HuH-7.5 (cell line): ENCODE measurements around the gene CYP27B1.

ENCODE experiments used
- DNase-seq: peaks from one replicate; pipeline ENCODE4 v3.0.0; 2011; ENCODE audit warnings: low spot score

Gene CYP27B1

DNA sequence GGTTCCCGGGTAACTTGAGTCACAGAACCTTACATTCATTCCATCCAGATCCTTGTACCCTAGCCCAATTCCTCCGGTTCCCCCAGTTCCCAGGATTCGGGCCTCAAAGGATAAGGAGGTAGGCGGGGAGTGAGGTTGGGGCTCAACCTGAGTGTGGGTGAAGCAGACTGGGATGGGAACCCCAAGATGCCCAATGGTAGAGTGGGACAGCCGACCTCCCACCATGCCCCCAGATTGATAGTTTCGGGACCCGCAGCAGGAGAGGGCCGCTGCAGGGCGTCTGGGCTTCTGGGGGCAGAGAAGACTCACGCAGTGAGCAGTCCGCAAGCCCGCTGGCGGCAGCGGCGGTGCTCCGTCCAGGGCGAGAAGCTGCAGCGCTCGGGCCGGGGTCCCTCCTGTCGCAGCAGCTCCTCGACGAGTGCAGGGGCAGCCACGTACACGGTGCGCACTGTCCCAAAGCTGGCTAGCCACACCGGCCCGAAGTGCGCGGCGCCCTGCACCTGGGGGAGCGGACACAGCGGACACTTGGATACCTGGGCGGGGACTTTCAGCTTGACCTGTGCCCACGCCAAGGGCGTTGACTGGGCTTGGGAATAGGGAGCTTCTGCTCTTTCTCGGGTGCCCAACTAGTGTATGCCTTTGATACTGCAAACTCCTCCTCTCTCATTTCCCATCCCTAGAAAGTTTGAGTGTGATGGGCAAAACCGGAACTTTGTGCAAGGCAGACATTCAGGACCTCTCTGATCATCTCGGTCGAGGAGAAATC, 997 bp downstream of the CYP27B1 start:
- DNase-seq: no peak

DNA sequence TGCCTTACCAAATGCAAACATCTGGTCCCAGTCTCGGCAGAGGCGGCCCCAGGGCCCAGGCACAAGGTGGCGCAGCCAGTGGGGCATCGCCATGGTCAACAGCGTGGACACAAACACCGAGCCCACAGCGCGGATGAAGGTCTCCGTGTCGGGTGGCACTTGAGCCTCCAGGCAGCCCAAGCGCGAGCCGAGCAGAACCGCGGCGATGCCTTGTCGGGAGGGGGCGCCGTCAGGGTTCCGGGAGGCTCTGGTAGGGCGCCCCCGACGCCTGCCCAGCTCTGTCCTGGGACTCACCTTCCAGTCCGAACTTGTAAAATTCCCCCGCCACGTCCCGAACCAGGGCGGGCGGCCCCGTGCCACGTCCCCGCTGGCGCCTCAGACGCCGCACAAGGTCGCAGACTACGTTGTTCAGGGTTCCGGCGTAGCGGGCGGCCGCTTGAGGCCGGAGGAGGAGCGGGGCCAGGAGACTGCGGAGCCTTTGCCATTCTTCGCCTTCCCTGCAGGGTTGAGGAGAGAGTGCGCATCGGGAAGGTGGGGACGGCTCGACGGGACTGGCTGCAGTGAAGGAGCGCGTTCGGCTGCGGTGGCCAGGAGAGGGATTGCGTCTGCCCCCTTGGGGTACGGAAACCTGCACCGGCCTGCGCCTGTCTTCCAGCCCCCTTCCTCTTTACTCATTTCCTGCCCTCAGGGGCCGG, 1.7 kb downstream of the CYP27B1 start:
- DNase-seq: no peak

DNA sequence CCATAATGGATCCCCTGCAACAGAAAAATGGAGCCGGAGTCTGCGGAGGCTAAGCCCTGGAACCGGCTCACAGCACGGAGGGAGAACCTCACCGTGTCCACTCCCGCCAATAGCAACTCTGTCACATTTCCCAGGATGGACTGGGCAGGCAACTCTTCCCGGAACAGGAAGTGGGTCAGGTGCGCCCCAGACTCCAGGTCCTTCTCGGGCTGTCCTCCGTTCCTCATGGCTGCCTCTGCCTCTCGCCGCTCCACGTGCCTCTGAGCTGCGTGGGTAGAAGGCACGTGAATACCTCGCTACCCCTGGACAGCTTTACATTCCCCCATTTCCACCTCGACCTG, 2.2 kb downstream of the CYP27B1 start:
- no peak for DNase-seq

DNA sequence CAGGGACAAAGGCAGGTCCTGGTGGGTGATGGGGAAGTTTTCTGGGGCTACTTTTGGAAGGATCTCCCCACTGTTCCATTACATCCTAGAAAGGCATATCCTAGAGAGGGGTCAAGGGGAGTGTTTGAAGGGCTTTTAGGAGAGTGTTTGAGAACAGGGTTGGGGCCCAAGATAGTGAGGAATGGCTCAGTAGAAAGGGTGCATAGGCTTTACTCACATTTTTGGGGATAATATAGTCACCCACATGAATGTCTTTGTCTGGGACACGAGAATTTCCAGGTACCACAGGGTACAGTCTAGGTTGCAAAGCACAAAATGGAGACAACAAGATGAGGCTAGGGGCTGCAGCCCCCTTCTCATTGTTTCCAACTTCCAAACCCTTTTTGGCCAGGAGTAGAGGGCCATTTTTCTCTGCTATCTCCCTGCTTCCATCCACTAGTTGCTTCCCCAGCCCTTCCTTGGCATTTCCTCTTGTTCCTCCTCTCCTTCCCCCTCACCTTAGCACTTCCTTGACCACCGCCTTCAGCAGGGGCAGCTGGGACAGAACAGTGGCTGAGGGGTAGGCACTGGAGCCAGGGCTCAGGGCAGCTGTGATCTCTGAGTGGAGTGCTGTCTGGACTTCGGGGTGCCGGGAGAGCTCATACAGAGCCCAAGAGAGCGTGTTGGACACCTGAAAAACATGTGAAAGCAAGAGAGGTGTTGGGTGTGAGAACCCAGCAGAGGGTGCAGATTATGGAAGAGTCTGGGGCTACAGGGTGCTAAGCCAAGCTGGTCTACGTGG, 2.8 kb downstream of the CYP27B1 start:
- no peak for DNase-seq

DNA sequence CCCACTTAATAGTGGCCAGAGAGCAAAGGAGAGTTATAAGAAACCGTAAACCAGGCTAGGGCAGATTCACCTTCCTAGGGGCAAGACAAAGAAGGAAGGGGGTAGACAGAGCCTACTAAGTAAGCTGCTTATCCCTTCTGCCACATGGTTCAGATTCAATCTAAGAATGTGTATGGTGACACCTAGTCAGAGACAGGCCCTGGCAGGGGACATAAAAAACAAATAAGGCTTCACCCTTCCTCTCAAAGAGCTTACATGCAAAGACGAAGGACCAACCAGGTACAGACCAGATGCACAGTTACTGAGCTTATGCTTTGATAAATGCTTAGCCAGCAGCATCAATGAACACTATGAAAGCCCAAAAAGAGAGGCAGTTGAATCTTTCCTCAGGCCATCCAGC, 4.4 kb downstream of the CYP27B1 start:
- no peak for DNase-seq

DNA sequence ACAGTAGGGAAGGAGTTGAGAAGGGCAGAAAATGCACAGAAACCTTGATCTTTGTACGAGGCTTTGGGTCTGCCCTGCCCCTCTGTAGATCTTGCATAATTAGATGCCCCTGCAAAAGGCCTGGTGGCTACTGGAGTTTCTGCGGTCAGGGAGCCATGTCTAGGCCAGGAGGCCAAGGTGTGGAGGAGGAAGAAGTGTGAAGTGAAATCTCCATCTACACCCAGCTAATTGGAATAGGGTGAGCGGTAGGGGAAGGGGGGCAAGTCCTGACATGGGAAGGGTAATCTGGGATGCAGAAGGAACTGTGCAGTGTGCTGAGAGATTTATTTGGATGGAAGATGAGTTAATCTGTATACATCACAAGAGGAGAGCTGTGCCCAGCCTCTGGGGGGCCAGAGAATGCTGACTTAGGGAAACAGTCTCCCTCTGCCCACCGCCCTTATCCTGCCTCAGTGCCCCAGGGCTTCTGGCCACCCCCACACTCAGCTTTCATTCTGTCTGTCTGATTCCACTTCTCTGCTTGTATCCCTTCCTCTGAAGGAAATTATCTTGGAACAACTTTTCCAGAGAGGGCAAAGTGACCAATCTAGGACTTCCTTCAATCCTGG, 5.4 kb downstream of the CYP27B1 start:
- no peak for DNase-seq

DNA sequence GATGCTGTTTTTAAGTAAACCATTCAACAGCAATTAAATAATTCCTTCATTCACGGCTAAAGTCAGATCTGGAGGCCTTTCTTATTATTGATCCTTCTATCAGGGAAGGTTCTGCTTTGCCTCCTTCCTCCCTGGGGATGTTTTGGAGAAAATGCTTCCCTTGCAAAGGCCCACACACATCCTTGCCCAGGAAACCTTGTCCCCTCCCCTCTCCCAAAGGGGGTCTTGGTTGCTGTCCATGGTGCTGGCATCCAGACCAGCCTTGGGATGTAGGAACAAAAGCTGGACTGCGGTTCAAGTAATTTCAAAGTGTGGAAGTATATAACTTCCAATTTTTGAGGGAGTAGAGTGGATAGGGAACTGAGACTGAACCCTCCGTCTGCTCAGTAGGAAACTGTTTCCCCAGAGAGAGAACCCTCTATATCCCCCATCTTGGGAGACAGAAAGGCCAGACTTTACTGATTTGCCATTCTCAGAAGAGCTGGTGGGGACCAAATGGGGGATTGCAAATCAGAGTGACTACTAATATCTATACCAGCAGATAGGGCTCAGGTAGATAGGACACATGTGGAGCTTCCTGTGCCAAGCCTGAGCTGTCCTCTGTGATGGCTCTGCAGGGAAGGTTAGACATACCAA, 6.4 kb downstream of the CYP27B1 start:
- DNase-seq: no peak

DNA sequence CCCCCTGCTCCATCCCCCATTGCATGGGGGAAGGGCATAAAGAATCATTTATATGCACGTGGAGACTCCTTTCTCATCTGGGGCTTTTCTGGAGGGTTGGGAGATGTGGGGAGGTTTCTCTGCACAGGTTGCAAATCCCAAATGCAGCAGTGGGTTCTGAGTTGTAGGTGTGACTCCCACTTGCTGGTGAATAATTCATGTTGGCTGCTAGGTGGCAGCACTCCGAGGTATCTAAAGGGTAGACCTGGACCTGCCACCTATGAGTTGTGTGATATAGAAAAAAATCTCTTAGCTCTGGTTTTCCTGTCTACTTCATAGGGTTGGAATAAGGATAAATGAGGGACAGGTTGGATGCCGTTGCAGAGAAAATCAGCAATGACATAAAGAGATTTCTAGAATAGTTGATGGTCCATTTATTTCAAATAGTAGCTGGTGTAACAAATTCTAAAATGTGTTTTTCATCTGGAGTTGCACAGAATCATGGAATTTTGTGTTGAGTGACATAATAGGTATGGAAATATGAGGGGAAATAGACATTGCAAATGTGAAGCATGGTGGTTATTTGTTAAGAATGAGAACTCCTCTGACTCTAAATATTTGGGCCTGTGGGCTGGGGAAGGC, 7.4 kb downstream of the CYP27B1 start:
- DNase-seq: peak; percentile 82

DNA sequence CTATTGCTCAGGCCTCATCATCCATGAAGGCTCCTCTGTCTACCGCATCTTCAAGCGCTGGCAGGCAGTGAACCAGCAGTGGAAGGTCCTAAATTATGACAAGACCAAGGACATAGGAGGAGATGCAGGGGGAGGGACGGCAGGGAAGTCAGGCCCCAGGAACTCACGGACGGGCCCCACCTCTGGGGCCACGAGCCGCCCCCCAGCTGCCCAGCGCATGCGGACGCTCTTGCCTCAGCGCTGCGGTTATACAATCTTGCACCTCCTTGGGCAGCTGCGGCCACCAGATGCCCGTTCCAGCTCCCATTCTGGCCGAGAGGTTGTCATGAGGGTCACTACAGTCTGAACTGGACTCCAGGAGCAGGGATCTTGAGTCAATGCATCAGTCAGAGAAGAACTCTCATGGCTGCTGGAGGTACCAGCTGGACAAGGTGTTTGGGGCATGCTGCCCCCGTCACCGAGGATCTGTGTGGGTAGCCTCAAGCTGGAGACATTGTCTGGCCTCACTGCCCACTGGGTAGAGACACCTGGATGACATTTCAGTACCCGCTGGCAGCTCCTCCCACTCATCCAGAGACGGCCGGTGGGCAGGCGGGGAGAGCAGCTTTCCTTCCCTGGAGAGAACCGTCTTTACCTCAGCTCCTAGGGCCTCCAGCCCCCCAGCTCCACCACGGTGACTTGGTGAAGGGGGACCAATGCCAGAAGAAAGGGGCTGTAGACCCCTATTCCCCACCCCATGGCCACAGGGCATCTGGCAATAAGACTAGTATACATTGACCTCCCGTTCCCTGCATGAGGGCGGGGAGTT, 8.1 kb downstream of the CYP27B1 start:
- no peak for DNase-seq

DNA sequence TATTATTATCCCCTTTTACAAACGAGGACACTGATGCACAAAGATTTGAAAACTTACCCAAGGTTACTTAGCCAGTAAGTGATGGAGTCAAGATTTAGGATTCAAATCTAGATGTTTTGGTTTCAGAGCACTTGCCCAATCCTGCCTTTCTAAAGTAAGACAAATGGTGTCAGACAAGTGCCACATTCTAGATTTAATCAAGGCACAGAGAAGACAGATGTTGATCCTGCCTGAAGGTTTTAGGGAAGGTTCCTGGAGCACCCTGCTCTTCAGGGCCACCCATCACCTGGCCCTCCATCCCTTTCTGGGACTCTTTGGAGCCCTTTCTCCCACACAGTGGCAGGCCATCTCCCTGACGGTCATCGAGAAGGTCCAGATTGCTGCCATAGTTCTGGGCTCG, 9.1 kb downstream of the CYP27B1 start:
- DNase-seq: no peak

DNA sequence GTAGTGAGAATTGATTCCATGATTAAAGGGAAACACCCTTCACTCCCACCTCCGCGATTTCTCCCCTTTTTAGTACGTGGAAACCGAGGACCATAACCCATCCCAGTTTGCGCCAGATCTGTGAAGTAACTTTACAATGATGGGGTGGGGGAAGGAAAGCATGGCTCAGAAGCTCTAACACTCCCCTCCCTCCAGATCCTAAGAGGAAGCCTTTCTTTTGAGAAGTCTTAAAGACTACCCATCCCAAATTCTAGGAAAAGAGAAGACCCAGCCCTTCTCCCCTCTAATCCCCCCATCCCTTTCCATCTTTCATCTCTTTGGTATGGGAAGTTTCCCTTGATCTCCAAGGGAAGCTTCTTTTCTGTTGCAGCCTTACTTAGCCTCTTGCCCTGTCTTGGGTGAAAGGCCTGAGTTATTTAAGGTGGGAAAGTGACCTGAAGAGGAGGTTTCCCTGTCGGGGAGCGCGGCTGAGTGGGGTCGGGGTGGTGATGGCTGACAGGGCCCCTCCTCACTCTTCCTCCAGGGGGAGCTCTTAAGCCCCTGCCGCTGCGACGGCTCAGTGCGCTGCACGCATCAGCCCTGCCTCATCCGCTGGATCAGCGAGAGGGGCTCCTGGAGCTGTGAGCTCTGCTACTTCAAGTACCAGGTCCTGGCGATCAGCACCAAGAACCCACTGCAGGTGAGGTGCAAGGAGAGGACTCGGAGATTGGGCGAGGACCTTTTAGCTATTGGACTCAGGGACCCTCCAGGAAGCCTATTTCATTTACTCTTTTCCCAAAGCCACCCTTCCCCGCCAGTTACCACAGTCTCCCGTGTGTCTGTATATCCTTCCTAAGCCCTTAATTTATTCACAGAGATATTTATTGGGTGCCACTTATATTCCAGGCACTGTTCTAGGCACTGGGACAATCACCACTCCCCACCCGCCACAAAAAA, 10.2 kb downstream of the CYP27B1 start:
- DNase-seq: peak; percentile 98

DNA sequence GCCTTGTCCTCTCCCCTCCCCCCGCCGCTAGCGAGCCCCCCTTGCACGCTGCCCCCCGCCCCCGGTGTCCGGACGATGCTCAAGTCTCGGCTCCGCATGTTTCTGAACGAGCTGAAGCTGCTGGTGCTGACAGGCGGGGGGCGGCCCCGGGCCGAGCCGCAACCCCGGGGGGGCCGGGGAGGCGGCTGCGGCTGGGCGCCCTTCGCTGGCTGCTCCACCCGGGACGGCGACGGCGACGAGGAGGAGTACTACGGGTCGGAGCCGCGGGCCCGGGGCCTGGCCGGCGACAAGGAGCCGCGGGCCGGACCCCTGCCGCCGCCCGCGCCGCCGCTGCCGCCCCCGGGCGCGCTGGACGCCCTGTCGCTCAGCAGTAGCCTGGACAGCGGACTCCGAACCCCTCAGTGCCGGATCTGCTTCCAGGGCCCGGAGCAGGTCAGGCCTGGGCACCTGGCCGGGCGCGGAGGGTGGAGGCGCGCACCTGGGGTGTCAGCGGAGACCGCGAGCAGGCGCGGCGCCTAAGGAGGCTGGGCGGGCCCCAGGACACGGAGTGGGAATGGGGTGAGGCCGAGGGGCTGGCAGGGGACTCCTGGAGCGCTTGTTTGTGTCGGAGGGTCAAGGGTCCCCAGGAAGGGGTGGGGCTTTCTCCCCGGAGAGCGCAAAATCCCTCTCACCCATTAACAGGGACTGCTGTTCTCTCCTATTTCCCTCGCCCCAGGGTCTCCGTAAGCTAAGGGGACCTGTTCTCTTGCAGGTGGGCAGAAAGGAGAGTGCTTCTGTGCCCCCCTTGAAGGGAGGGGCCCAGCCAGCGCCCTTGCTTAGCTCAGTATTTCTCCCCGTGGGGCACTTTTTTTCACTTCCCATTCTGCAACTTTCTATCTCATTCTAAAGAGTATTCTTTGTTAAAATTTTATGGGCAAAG, 11.2 kb downstream of the CYP27B1 start:
- peak; percentile 71 for DNase-seq

DNA sequence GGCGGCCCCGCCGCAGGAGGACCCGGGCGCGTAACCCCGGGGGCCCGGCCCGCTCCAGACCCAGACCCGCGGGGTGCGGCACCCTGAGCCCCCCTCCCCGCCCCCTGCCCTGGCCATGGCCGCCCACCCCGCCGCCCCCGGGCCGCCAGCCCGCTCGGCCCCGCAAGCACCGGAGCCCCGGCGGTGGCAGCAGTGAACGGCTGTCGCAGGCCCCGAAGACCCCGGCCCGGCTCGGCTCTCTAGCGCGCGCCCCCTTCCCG, 11.8 kb downstream of the CYP27B1 start:
- DNase-seq: no peak

DNA sequence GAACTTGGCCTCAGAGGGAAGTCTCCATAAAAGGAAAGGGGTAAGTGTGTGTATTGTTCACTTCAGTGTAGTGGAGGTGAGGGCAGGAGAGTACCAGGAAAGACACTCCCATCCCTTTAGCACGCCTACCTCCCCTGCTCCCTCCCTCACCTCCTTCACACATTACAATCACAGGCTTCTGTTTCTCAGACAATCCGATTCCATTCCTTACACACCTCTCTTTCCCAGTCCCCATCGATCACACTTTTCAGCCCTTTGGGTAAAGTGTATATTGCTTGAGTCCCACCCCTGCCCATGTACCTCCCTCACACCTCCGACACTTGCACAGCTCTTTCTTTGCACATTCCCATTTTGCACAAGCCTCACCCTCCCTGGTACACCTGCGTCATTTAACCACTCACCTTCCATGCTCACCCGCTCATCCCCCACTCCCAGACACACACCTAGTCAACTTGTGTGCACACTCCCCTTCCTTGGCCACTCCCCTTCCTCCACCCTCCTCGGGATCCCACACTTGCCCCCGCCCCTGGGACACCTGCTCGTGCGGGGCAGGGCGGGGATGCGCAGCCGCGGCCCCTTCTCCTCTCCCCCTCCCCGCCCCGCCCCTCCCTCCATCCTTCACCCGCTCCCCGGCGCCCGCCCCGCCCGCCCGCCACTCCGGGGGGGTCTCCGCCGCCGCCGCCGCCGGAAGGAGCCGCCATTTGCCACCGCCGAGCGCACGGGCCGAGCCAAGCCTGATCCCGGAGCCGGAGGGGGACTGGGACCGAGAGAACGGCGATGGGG, 12.3 kb downstream of the CYP27B1 start, which contains the start of gene MARCHF9:
MARCHF9 (plus strand) TSS at position 693 of the 783 bp plus-strand sequence. CDS start 426 bp downstream, outside the sequence.
- peak; percentile 86 for DNase-seq

DNA sequence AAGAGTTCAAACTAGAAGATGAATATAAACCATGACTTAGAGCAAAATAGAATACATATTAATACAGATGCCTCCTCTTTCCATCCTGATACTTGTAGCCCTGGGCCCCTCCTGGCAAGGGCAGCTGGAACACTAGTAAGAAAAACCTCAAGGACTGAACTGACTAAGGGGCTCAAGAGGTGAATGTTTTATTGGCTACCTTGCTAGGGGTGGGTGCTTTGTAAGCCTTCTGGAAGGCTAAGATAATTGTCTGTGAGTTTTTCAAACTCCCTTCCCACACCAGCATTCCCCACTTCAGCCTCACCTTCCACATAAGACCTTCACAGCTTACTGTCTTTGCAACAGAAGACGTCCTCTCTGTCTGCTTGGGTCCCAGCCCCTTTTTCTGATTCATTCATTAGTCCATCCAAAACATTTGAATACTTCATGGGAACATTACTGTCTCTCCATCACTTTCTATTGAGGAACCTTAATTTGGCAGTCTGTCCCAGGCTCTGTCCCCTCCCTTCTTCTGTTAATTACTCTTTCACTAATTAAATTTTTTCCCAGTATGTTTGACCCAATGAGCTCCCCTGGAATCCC, 13.0 kb downstream of the CYP27B1 start:
- no peak for DNase-seq

DNA sequence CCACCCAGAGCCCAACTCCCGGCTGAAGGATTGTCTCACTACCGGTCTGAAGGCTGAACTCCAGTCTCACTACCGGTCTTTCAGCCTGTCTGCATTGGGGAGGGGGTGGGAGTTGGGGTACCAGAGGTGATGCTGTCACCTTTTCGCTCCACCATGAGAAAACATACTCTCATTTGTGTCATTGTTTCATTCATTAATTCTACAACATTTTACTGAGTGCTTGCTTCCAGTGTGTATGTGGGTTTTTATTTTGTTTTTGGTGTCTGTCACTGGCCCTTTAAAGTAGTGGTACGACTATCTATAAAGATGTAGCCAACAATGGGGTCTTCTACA, 14.2 kb downstream of the CYP27B1 start:
- DNase-seq: no peak

DNA sequence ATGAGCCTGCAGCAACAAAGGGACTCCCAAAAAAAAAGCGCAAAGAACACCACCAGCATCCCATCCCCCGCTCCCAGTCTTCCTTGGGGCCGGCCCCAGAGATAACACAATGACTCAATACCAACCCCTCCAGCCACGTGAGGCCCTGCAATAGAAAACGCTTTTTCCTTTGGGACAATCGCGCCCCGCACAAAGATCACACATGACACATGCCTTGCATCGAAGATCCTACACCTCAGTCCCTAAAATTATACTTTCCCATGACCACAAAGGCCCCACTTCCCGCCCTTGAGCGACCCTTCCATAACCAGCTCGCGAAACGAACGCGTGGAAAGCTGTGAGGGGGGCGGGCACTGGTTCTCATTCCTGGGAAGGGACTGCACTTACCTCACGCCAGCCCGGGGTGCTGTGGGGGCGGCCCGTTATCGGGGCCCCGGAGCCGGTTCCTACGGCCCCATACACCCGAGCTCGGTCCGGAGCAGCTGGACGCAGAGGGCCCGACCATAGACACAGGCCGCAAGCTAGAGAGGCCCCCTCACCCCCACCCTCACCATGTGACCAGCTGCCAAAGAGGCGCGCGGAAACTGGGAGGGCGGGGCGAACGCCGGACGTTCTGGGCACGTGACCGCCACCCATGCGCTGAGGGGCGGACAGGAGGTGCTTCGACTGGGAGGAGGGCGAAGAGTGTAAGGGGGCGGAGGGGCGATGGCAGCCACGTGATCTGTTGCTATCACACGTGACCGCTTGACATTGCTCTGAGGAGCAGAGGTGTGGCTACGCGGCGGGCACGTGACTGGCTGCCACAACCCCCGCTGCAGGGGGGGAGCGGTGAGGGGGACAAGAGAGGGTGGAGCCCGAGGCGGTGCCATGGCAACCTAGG, 14.8 kb downstream of the CYP27B1 start, which contains the start of gene CDK4:
CDK4 (minus strand) TSS at position 523 of the 880 bp plus-strand sequence. CDS start 593 bp downstream, outside the sequence.
- peak; percentile 99 for DNase-seq
